Measurements from ENCODE around the gene DYNLT2.

Gene DYNLT2

GRCh38 chr6:169722362-169723199 lies 28.8 kb downstream of the DYNLT2 start:
- H3K4me3 Mint-ChIP-seq, result peak overlapping the region; percentile 90 to 97 (median 96)

GRCh38 chr6:169720207-169720855 lies 31.0 kb downstream of the DYNLT2 start:
- Mint-ChIP-seq H3K27ac (no peak overlapping the region), H3K4me3 (peak overlapping the region; percentile 36 to 63 (median 36)), H3K4me1 (peaks cover 33% of the 10 kb centered on the region), H3K9me3 (no peaks in the 10 kb centered on the region), H3K27me3 (ENCODE audit: low read depth) (no peaks in the 10 kb centered on the region), H3K36me3 (ENCODE audit: low read depth) (peaks cover 26% of the 10 kb centered on the region)
- no peak for TF ChIP-seq CTCF (IDR thresholded peaks at IDR 0.05; ENCODE audit: unreplicated experiment in 3 of 3)

More at GRCh38 chr6:169722362-169723199, 28.8 kb downstream of the DYNLT2 start:
- Mint-ChIP-seq H3K4me1 (peaks cover 42% of the 10 kb centered on the region), H3K27me3 (ENCODE audit: low read depth) (no peaks in the 10 kb centered on the region), H3K27ac (peak overlapping the region; percentile 84 to 96 (median 90)), H3K9me3 (no peaks in the 10 kb centered on the region), H3K36me3 (ENCODE audit: low read depth) (peaks cover 8% of the 10 kb centered on the region)
- no peak for TF ChIP-seq CTCF (IDR thresholded peaks at IDR 0.05; ENCODE audit: unreplicated experiment in 3 of 3)

- Mint-ChIP-seq H3K9me3 (no peaks in the 10 kb centered on the region), H3K4me3 (no peak overlapping the region), H3K27ac (no peak overlapping the region), H3K36me3 (ENCODE audit: low read depth) (peaks cover 38% of the 10 kb centered on the region), H3K4me1 (peaks cover 29% of the 10 kb centered on the region), H3K27me3 (ENCODE audit: low read depth) (no peaks in the 10 kb centered on the region)
- no peak for TF ChIP-seq CTCF (IDR thresholded peaks at IDR 0.05; ENCODE audit: unreplicated experiment in 3 of 3)
These were observed 32.3 kb downstream of the DYNLT2 start for GRCh38 chr6:169719117-169719516.

- H3K27ac Mint-ChIP-seq, result no peak overlapping the region
- no peak for TF ChIP-seq CTCF (IDR thresholded peaks at IDR 0.05; ENCODE audit: unreplicated experiment in 3 of 3)
- no peaks in the 10 kb centered on the region for H3K27me3 Mint-ChIP-seq (ENCODE audit: low read depth)
- H3K36me3 Mint-ChIP-seq (ENCODE audit: low read depth), result peaks cover 62% of the 10 kb centered on the region
- H3K4me1 Mint-ChIP-seq, result no peaks in the 10 kb centered on the region
- no peak overlapping the region for H3K4me3 Mint-ChIP-seq
- no peaks in the 10 kb centered on the region for H3K9me3 Mint-ChIP-seq
These were observed 36.8 kb downstream of the DYNLT2 start for GRCh38 chr6:169714595-169714994.

- Mint-ChIP-seq H3K27me3 (ENCODE audit: low read depth) (no peaks in the 10 kb centered on the region), H3K4me1 (no peaks in the 10 kb centered on the region), H3K27ac (no peak overlapping the region), H3K36me3 (ENCODE audit: low read depth) (peaks cover 60% of the 10 kb centered on the region), H3K9me3 (no peaks in the 10 kb centered on the region), H3K4me3 (no peak overlapping the region)
- no peak for TF ChIP-seq CTCF (IDR thresholded peaks at IDR 0.05; ENCODE audit: unreplicated experiment in 3 of 3)
These were observed 37.2 kb downstream of the DYNLT2 start for GRCh38 chr6:169714178-169714577.

Measured in nephron (organoid).